ENCODE measurements around the gene SLC25A40.

SLC25A40 gene

DNA sequence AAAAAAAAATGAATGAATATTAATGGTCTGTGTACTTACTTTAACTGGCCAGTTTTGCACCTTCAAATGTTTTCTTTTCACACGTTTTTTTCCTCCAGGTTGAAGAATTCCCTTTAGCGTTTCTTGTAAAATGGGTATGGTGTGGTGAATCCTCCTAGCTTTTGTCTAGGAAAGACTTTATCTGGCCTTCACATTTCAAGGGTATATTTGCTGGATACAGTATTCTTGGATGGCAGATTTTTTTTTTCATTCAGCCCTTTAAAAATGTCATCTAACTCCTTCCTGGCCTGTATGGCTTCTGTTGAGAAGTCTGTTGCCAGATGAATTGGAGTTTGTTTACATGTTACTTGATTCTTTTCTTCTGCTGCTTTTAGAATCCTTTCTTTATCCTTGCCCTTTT is 10.1 kb downstream of the SLC25A40 start:
- TF ChIP-seq, protein P1, sequence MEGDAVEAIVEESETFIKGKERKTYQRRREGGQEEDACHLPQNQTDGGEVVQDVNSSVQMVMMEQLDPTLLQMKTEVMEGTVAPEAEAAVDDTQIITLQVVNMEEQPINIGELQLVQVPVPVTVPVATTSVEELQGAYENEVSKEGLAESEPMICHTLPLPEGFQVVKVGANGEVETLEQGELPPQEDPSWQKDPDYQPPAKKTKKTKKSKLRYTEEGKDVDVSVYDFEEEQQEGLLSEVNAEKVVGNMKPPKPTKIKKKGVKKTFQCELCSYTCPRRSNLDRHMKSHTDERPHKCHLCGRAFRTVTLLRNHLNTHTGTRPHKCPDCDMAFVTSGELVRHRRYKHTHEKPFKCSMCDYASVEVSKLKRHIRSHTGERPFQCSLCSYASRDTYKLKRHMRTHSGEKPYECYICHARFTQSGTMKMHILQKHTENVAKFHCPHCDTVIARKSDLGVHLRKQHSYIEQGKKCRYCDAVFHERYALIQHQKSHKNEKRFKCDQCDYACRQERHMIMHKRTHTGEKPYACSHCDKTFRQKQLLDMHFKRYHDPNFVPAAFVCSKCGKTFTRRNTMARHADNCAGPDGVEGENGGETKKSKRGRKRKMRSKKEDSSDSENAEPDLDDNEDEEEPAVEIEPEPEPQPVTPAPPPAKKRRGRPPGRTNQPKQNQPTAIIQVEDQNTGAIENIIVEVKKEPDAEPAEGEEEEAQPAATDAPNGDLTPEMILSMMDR (conservative IDR thresholded peaks at IDR 0.05; ENCODE audit: low read depth, low read length): no peak
- H3K4me3 ChIP-seq (ENCODE audit: low read depth, low read length): no peak overlapping the region
- DNase-seq (ENCODE audit: low read depth): no peak

DNA sequence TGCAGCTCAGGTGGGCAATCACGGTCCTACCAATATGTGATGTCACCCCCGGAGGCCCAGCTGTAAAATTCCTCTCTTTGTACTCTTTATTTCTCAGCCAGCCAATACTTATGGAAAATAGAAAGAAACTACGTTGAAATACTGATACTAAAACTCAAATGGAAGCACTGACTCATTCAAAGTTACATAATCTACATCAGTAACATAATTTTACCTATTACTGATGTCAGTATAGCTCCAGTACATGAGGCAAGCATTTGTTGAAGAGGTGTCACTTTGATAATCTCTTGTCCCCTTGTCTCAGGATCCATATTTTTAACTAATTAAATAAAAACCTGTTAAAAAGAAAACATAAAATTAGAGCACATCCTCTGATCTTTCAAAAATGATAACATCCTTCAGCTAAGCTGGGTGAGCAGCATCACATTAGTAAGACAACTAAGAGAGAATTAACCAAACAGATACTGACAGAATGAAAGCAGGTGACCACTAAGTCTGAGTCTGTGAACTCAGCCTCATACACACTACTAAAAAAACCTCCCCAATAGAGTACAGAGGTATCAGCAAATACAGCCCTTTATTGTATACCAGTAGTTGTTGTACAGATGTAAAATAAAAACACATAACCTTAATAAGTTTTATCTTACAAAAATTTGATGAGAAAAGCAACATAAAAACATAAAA is 17.6 kb downstream of the SLC25A40 start:
- H3K4me3 ChIP-seq (ENCODE audit: low read depth, low read length): no peak overlapping the region
- DNase-seq (ENCODE audit: low read depth): no peak
- TF ChIP-seq, protein P1 (conservative IDR thresholded peaks at IDR 0.05; ENCODE audit: low read depth, low read length): no peak

DNA sequence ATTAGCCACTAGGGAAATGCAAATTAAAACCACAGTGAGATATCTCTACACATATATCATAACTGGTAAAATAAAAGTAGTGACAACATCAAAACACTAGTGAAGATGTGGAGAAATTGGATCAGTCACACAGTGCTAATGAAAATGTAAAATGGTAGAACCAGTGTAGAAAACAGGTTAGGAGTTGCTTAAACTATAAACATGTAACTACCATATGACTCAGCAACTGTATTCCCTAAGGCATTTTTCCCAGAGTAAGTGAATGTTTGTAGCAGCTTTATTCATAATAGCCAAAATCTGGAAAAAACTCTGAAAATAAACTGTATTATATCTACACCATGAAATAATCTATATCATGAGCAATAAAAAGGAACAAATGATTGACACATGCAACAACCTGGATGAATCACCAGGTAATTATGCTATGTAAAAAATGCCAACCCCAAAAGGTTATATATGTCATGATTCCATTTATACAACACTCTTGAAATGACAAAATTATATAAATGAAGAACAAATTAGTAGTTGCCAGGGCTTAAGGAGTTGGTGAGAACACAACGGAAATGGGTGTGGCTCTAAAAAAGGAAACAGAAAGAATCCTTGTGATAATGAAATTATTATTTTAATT is 22.8 kb downstream of the SLC25A40 start:
- TF ChIP-seq, protein P1 (conservative IDR thresholded peaks at IDR 0.05; ENCODE audit: low read depth, low read length): no peak
- no peak overlapping the region for H3K4me3 ChIP-seq (ENCODE audit: low read depth, low read length)
- DNase-seq (ENCODE audit: low read depth): peak; percentile 20

DNA sequence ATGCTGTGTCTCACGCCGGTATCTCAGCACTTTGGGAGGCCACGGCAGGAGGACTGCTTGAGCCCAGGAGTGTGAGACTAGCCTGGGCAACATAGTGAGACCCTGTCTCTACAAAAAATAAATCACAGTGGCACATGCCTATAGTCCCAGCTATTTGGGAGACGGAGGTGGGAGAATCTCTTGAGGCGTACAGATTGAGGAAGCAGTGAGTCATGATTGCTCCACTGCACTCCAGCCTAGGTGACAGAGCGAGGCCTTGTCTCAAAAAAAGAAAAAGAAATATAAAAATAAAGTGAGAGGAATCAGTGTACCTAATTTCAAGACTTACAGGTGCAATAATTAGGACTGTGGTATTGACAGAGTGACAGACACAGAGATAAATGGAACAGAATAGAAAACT is 23.9 kb downstream of the SLC25A40 start:
- DNase-seq (ENCODE audit: low read depth): no peak
- TF ChIP-seq, protein P1 (conservative IDR thresholded peaks at IDR 0.05; ENCODE audit: low read depth, low read length): no peak

DNA sequence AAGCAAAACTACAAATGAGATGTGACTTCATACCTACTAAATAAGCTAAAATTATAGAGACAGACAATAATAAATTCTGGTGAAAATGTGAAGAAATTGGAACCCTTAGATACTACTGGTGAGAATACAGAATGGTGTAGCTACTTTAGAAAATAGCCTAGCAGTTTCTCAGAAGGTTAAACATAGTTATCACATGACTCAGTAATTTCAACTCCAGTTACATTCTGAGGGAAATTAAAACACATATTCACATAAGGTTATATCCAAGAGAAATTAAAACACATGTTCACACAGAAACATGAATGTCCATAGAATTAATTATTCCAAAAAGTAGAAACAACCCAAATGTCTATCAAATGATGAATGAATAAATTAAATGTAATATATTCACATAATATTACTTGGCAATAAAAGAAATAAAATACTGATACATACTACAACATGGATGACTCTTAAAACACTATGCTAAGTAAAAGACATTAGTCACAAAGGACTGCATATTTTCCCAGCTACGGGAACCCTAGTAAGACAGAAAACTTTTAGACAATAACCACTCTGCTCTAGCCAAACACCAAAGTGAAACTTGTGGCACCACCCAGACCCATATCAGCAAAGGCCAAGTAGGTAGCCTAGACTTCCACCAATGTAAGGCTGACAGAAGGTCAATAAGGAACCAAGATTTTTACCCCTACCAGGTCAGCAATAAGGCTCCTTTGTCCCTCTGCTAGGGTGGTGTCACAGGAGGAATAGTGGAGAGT is 25.1 kb downstream of the SLC25A40 start:
- TF ChIP-seq, protein P1 (conservative IDR thresholded peaks at IDR 0.05; ENCODE audit: low read depth, low read length): no peak
- no peak overlapping the region for H3K4me3 ChIP-seq (ENCODE audit: low read depth, low read length)
- DNase-seq (ENCODE audit: low read depth): peak; percentile 34

More for the DNA sequence above, 23.9 kb downstream of the SLC25A40 start:
- no peak overlapping the region for H3K4me3 ChIP-seq (ENCODE audit: low read depth, low read length)

DNA sequence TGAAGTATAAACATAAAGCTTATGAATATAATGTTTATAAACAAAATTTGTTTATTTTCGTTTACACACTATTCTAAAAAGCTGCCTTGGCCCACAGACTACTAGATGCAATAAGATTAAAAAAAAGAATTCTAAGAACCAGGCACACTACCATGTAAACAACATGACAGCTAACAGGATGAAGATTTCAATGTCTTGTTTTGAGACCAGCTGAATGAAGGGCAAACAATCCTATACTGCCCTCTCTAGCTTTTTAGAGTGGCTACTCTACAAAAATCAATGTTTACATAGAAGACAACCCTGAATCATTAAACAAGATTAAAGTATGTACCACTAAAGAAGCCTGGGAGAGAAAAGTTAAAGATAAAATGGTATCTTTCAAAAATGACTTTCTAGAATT is 38.6 kb downstream of the SLC25A40 start:
- no peak for DNase-seq (ENCODE audit: low read depth)
- TF ChIP-seq, protein P1 (conservative IDR thresholded peaks at IDR 0.05; ENCODE audit: low read depth, low read length): no peak
- no peak overlapping the region for H3K4me3 ChIP-seq (ENCODE audit: low read depth, low read length)
